Measurements from ENCODE around the gene MYLIP. TPM values are rescaled to one million over a fixed set of nuclear protein-coding genes. Genes with fewer than 3 reads are reported as not detected.

MYLIP gene
- total and polyA plus RNA-seq, 2 of the 4 experiments (the other 2 are of a cell fraction) = 1.8 to 3.2 TPM

- Histone ChIP-seq H3K4me2 (ENCODE audit: low read depth, low read length) (no peak overlapping the region), H2AK5ac (ENCODE audit: low read depth, low read length) (no peak overlapping the region), H2AK9ac (replicated peaks; ENCODE audit: low read depth, low read length, poor library complexity) (no peak overlapping the region), H3K56ac (ENCODE audit: extremely low read depth, insufficient read depth, low read length) (no peak overlapping the region), H3K36me3 (ENCODE audit: control insufficient read depth, insufficient read depth, low read length) (no peaks in the 10 kb centered on the region), H2AFZ (replicated peaks; ENCODE audit: low read length, poor library complexity) (no peak overlapping the region), H3K14ac (replicated peaks; ENCODE audit: low read depth, low read length) (no peak overlapping the region), H3K9me3 (ENCODE audit: control insufficient read depth, insufficient read depth, low read length) (peaks cover 5% of the 10 kb centered on the region), H4K91ac (ENCODE audit: insufficient read depth, low read depth, low read length) (no peak overlapping the region), H2BK20ac (ENCODE audit: low read depth, low read length) (no peak overlapping the region), H3K27ac (ENCODE audit: insufficient read depth, low read length) (no peak overlapping the region), H3K4me1 (ENCODE audit: control insufficient read depth, insufficient read depth, low read length) (no peaks in the 10 kb centered on the region), H3K4ac (ENCODE audit: low read depth, low read length) (no peak overlapping the region), H2BK5ac (ENCODE audit: low read depth, low read length, poor library complexity, severe bottlenecking) (no peak overlapping the region), H3K79me1 (ENCODE audit: low read depth in 1 of 2, low read length in 2 of 2) (no peaks in the 10 kb centered on the region), H4K8ac (ENCODE audit: low read depth in 2 of 2, low read length in 2 of 2) (no peak overlapping the region), H3K27me3 (ENCODE audit: control insufficient read depth, insufficient read depth, low read length) (peaks cover 30% of the 10 kb centered on the region), H3K9ac (ENCODE audit: low read depth, low read length) (no peak overlapping the region), H3K9me1 (ENCODE audit: insufficient read depth, low read length) (no peaks in the 10 kb centered on the region), H3K18ac (ENCODE audit: low read depth, low read length) (no peak overlapping the region), H2BK15ac (ENCODE audit: low read depth, low read length) (no peak overlapping the region), H3K23ac (ENCODE audit: low read depth, low read length) (no peak overlapping the region), H2BK120ac (ENCODE audit: low read depth, low read length) (no peak overlapping the region), H3K4me3 (ENCODE audit: insufficient read depth, low read depth, low read length) (no peak overlapping the region), H4K20me1 (ENCODE audit: insufficient read depth, low read length) (no peaks in the 10 kb centered on the region), H4K5ac (ENCODE audit: low read depth, low read length) (no peak overlapping the region)
- dilution Hi-C loops (cut with HindIII; ENCODE audit: low sequenced_read_pairs, unreplicated experiment) (loop anchor here (25.0 kb wide), 1 partner anchor 492 kb away; no protein-coding TSS in a partner anchor), intact Hi-C loops (cut with micrococcal nuclease) (no loop called here), in situ Hi-C loops (cut with MboI; ENCODE audit: low sequenced_read_pairs) (no loop called here)
- ChIA-PET CTCF (no interaction called here), POLR2A (ENCODE audit: unreplicated experiment) (no interaction called here)
- TF ChIP-seq NFE2L2 (IDR thresholded peaks at IDR 0.05; ENCODE audit: low read depth, low read length) (no peak), MXI1 (IDR thresholded peaks at IDR 0.05; ENCODE audit: borderline replicate concordance, low read depth, low read length) (no peak), CEBPB (IDR thresholded peaks at IDR 0.05; ENCODE audit: low read depth, low read length) (no peak), BHLHE40 (IDR thresholded peaks at IDR 0.05; ENCODE audit: low read depth, low read length) (no peak), POLR2A (IDR thresholded peaks at IDR 0.05; ENCODE audit: low read depth, low read length) (no peak), CTCF (conservative IDR thresholded peaks at IDR 0.05; ENCODE audit: low read depth, low read length) (no peak), SMC3 (IDR thresholded peaks at IDR 0.05; ENCODE audit: low read depth, low read length) (no peak), RFX5 (IDR thresholded peaks at IDR 0.05; ENCODE audit: low read depth, low read length) (no peak), MAZ (IDR thresholded peaks at IDR 0.05; ENCODE audit: borderline replicate concordance, low read depth, low read length) (no peak), CHD1 (IDR thresholded peaks at IDR 0.05; ENCODE audit: low read depth, low read length) (no peak), RAD21 (IDR thresholded peaks at IDR 0.05; ENCODE audit: low read length) (no peak), ELK1 (IDR thresholded peaks at IDR 0.05; ENCODE audit: borderline replicate concordance, low read depth, low read length) (no peak), MAFK (IDR thresholded peaks at IDR 0.05; ENCODE audit: low read depth, low read length) (no peak), FOS (IDR thresholded peaks at IDR 0.05; ENCODE audit: low read depth, low read length) (no peak), RCOR1 (IDR thresholded peaks at IDR 0.05; ENCODE audit: insufficient replicate concordance, low read length) (no peak)
- TF ChIP-seq, protein P1, sequence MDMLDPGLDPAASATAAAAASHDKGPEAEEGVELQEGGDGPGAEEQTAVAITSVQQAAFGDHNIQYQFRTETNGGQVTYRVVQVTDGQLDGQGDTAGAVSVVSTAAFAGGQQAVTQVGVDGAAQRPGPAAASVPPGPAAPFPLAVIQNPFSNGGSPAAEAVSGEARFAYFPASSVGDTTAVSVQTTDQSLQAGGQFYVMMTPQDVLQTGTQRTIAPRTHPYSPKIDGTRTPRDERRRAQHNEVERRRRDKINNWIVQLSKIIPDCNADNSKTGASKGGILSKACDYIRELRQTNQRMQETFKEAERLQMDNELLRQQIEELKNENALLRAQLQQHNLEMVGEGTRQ (IDR thresholded peaks at IDR 0.05; ENCODE audit: low read depth, low read length) = no peak
- BruUV-seq (replicated peaks) = no TSS peak
- ATAC-seq (ENCODE audit: low read depth) = no peak
- no CpG with 5 or more reads among the region's 2 CpGs for WGBS, 2 experiments (ENCODE audit: extremely low coverage in 2 of 2, insufficient read length in 1 of 2)
- no peak for DNase-seq
Measured at GRCh38 chr6:16179063-16179462, 50.2 kb downstream of the MYLIP start.
